ENCODE measurements around the gene ZNF175. TPM values are rescaled to one million over a fixed set of nuclear protein-coding genes. Genes with fewer than 3 reads are reported as not detected.
A peak's percentile ranks its signal among the peaks of the same experiment; 100 is the strongest.

Gene ZNF175
- total RNA-seq, 2 donors from 2014 or later = 10.8 to 11.3 TPM

DNA sequence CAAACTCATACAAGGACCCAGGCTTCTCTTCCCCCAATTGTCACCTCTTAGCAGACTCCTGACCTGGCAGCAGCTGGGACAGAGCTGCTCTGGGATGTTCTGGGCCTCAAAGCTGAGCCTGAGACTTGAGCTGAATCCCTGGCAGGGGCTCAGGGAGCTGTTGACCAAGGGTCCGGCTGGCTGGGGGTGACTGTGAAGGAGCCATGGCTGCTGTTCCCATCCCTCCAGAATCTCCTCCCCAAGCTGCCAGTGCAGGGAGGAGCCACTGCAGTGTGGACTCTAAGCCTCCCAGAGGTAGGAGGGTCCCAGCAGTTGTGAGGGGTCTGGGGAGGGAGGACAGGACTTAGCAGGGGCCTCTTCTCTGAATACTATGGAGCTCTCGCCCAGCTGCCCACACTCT lies 41.8 kb upstream of the ZNF175 start:
- no peaks in the 10 kb centered on the region for H3K36me3 Mint-ChIP-seq (ENCODE audit: low read depth)
- H3K27me3 Mint-ChIP-seq (ENCODE audit: insufficient read depth) = peaks cover 41% of the 10 kb centered on the region
- TF ChIP-seq, protein P1, sequence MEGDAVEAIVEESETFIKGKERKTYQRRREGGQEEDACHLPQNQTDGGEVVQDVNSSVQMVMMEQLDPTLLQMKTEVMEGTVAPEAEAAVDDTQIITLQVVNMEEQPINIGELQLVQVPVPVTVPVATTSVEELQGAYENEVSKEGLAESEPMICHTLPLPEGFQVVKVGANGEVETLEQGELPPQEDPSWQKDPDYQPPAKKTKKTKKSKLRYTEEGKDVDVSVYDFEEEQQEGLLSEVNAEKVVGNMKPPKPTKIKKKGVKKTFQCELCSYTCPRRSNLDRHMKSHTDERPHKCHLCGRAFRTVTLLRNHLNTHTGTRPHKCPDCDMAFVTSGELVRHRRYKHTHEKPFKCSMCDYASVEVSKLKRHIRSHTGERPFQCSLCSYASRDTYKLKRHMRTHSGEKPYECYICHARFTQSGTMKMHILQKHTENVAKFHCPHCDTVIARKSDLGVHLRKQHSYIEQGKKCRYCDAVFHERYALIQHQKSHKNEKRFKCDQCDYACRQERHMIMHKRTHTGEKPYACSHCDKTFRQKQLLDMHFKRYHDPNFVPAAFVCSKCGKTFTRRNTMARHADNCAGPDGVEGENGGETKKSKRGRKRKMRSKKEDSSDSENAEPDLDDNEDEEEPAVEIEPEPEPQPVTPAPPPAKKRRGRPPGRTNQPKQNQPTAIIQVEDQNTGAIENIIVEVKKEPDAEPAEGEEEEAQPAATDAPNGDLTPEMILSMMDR (conservative IDR thresholded peaks at IDR 0.05) = no peak
- no peak overlapping the region for H3K4me3 Mint-ChIP-seq
- WGBS, 2 experiments (ENCODE audit: insufficient coverage in 1 of 2, insufficient read length in 1 of 2) = 90% methylated on average over 2 of the region's 2 CpGs; no CpG with 5 or more reads in 1 of the 2 experiments
- Histone ChIP-seq H3K36me3 (ENCODE audit: control insufficient read depth, insufficient read depth, low read length) (no peaks in the 10 kb centered on the region), H3K9ac (ENCODE audit: extremely low read depth, low read length, poor library complexity, severe bottlenecking) (no peak overlapping the region), H3K4me1 (ENCODE audit: control insufficient read depth, insufficient read depth, low read length) (no peaks in the 10 kb centered on the region), H3K9me3 (ENCODE audit: control insufficient read depth, low read length) (no peaks in the 10 kb centered on the region), H3K27ac (ENCODE audit: low read depth, low read length) (no peak overlapping the region), H3K27me3 (ENCODE audit: control insufficient read depth, insufficient read depth, low read length, poor library complexity, severe bottlenecking) (peaks cover 48% of the 10 kb centered on the region), H3K4me3 (ENCODE audit: low read length) (no peak overlapping the region)
- H3K4me1 Mint-ChIP-seq = no peaks in the 10 kb centered on the region
- no peaks in the 10 kb centered on the region for H3K9me3 Mint-ChIP-seq
- no peak overlapping the region for H3K27ac Mint-ChIP-seq
- DNase-seq = no peak

DNA sequence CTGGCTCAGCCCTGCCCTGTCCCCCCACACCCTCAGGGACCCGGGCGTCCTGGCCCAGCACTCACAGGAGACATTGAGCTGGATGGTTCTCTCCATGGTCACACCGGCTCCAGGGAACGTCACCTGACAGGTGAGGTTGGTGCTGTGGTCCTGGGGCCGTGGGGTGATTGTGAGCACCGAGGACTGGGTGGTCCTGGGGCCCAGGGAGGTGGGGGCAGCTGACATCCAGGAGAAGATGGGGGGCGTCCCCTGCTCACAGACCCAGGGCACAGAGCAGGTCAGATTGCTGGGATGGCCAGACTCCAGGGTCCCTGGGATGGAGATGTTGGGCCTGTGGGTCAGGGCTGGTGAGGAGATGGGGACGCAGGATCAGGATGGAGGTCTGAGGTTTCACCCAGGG lies 40.5 kb upstream of the ZNF175 start:
- H3K9me3 Mint-ChIP-seq = no peaks in the 10 kb centered on the region
- H3K36me3 Mint-ChIP-seq (ENCODE audit: low read depth) = no peaks in the 10 kb centered on the region
- TF ChIP-seq, protein P1 (conservative IDR thresholded peaks at IDR 0.05) = no peak
- 85 to 100% methylated on average over 1 to 8 of the region's 8 CpGs for WGBS, 2 experiments (ENCODE audit: insufficient coverage in 1 of 2, insufficient read length in 1 of 2)
- Histone ChIP-seq H3K27ac (ENCODE audit: low read depth, low read length) (no peak overlapping the region), H3K4me3 (ENCODE audit: low read length) (no peak overlapping the region), H3K4me1 (ENCODE audit: control insufficient read depth, insufficient read depth, low read length) (no peaks in the 10 kb centered on the region), H3K36me3 (ENCODE audit: control insufficient read depth, insufficient read depth, low read length) (no peaks in the 10 kb centered on the region), H3K9me3 (ENCODE audit: control insufficient read depth, low read length) (no peaks in the 10 kb centered on the region), H3K27me3 (ENCODE audit: control insufficient read depth, insufficient read depth, low read length, poor library complexity, severe bottlenecking) (peaks cover 61% of the 10 kb centered on the region), H3K9ac (ENCODE audit: extremely low read depth, low read length, poor library complexity, severe bottlenecking) (no peak overlapping the region)
- no peak overlapping the region for H3K27ac Mint-ChIP-seq
- peaks cover 41% of the 10 kb centered on the region for H3K27me3 Mint-ChIP-seq (ENCODE audit: insufficient read depth)
- no peak for DNase-seq
- H3K4me1 Mint-ChIP-seq = no peaks in the 10 kb centered on the region
- no peak overlapping the region for H3K4me3 Mint-ChIP-seq

DNA sequence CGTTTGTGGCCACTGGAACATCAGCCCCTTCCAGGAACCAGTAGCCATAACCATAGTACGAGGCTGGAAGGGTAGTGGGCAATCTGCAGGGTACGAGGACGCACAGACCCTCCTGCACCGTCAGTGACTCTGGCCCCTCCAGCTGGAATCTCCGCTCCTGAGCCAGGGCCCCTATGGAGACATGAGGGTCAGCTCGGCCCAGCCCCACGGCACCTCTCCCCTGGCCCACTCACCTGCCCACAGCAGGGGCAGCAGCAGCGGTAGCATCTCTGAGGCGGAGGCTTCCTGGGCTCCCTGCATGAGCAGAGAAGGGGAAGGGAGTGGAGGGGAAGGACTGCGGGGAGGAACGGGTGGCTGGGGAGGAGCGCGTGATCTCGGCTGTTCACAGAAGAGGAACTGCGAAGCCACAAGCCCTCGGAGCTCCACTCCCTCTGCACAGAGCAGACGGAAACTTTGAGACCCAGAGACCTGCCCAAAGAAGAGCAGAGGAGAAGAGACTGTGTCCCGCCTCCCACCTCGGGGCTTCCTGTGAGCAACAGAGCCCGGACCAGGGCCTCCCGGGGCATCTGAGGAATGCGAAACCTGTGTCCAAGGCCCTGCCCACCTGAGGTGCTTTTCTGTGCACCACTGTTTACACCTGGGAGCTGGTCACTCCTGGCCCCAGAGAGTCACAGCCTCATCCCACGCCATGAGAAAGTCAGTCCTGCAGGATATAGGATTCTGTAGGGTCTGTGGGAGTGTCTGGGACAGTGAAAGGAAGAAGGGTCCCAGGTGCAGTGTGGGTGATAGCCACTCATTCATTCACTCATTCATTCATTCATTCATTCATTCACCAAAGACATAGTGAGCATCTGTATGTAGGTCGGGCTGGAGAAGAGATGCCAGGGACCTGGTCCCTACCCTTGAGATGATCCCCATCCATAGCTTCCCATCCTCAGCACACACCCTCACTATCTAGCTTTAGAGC lies 39.5 kb upstream of the ZNF175 start, which contains the start of gene SIGLEC6:
SIGLEC6 (minus strand) TSS at position 322 of the 967 bp plus-strand sequence; CDS start at position 300, 22 bp downstream.
- Histone ChIP-seq H3K9ac (ENCODE audit: extremely low read depth, low read length, poor library complexity, severe bottlenecking) (no peak within 1 kb of the TSS), H3K4me3 (ENCODE audit: low read length) (no peak within 1 kb of the TSS), H3K9me3 (ENCODE audit: control insufficient read depth, low read length) (no peaks in the 10 kb centered on the region), H3K4me1 (ENCODE audit: control insufficient read depth, insufficient read depth, low read length) (no peaks in the 10 kb centered on the region), H3K36me3 (ENCODE audit: control insufficient read depth, insufficient read depth, low read length) (no peaks in the 10 kb centered on the region), H3K27me3 (ENCODE audit: control insufficient read depth, insufficient read depth, low read length, poor library complexity, severe bottlenecking) (peaks cover 70% of the 10 kb centered on the region), H3K27ac (ENCODE audit: low read depth, low read length) (no peak within 1 kb of the TSS)
- TF ChIP-seq, protein P1 (conservative IDR thresholded peaks at IDR 0.05) = no peak
- Mint-ChIP-seq H3K9me3 (no peaks in the 10 kb centered on the region), H3K36me3 (ENCODE audit: low read depth) (no peaks in the 10 kb centered on the region), H3K27ac (no peak within 1 kb of the TSS), H3K4me1 (no peaks in the 10 kb centered on the region), H3K4me3 (no peak within 1 kb of the TSS), H3K27me3 (ENCODE audit: insufficient read depth) (peaks cover 41% of the 10 kb centered on the region)
- DNase-seq = peak; percentile 53
- WGBS, 2 experiments (ENCODE audit: insufficient coverage in 1 of 2, insufficient read length in 1 of 2) = 44 to 59% methylated on average over 13 to 25 of the region's 25 CpGs
